ENCODE measurements around the gene PLEKHA3. TPM values are rescaled to one million over a fixed set of nuclear protein-coding genes. Genes with fewer than 3 reads are reported as not detected.

PLEKHA3 gene
- total RNA-seq, 1 experiment from 2014 or later: 25.9 TPM

DNA sequence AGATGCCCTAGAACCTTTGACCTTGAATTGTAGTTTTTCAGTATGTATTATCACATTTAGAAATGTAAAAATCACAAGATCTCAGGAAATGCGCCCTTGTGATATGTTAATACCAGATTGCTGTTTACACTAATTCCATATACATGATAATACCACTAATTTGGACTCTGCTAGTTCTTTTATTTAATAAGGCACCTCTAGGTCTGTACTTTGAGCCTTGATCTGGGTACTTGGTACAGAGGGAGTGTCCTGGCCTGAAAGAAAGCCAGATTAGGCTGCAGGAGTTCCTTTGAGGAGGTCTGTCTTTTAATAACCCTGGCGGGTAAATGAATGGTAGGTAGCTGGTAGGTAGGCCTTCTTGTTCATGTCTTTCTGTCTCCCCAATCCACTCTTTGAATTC lies 26.3 kb downstream of the PLEKHA3 start:
- Mint-ChIP-seq H3K4me1 (peaks cover 19 to 22% of the 10 kb centered on the region in 2 experiments), H3K9me3 (no peaks in the 10 kb centered on the region), H3K36me3 (ENCODE audit: insufficient read depth in 1 of 3, low read depth in 3 of 3) (peaks cover 7 to 23% (median 11%) of the 10 kb centered on the region in 3 experiments; a peak in 6 of 7 replicates), H3K27me3 (ENCODE audit: low read depth) (no peaks in the 10 kb centered on the region), H3K27ac (no peak overlapping the region), H3K4me3 (no peak overlapping the region)
- Histone ChIP-seq H2BK120ac (ENCODE audit: low read depth, low read length, poor library complexity, severe bottlenecking) (no peak overlapping the region), H3K27me3 (ENCODE audit: insufficient read depth, low read length) (no peaks in the 10 kb centered on the region), H3K79me1 (ENCODE audit: insufficient read depth, low read depth, low read length, poor library complexity, severe bottlenecking) (no peaks in the 10 kb centered on the region), H2BK20ac (ENCODE audit: low read depth, low read length, poor library complexity, severe bottlenecking) (no peak overlapping the region), H2AFZ (ENCODE audit: low read length) (no peak overlapping the region), H3K56ac (ENCODE audit: insufficient read length, low read depth, low read length) (no peak overlapping the region), H3K4me2 (ENCODE audit: insufficient read depth, insufficient read length, low read length) (no peak overlapping the region), H2BK12ac (ENCODE audit: insufficient read length, low read depth, low read length) (no peak overlapping the region), H4K91ac (ENCODE audit: insufficient read length, low read depth, low read length) (no peak overlapping the region), H3K9me3 (ENCODE audit: control insufficient read depth, low read depth, low read length) (no peaks in the 10 kb centered on the region), H3K4me1 (ENCODE audit: insufficient read depth, low read length) (no peaks in the 10 kb centered on the region), H3K23ac (ENCODE audit: insufficient read length, low read depth, low read length) (no peak overlapping the region), H3K23me2 (ENCODE audit: insufficient read length, low read depth, low read length, poor library complexity, severe bottlenecking) (no peaks in the 10 kb centered on the region), H4K5ac (ENCODE audit: insufficient read length, low read depth, low read length) (no peak overlapping the region), H3K14ac (ENCODE audit: insufficient read depth, low read length) (no peak overlapping the region), H3T11ph (ENCODE audit: low read length) (no peak overlapping the region), H3K18ac (ENCODE audit: insufficient read length, low read depth, low read length) (no peak overlapping the region), H4K20me1 (ENCODE audit: control insufficient read depth, insufficient read depth, insufficient read length) (no peaks in the 10 kb centered on the region), H4K8ac (replicated peaks; ENCODE audit: insufficient read length, low read depth, low read length) (no peak overlapping the region), H3K4ac (ENCODE audit: low read depth, low read length) (no peak overlapping the region), H2BK5ac (ENCODE audit: insufficient read length, low read length) (no peak overlapping the region), H2AK5ac (ENCODE audit: insufficient read length, low read length) (no peak overlapping the region), H2BK15ac (ENCODE audit: low read depth, low read length) (no peak overlapping the region), H3K79me2 (ENCODE audit: insufficient read depth, low read length) (no peaks in the 10 kb centered on the region), H3K27ac (ENCODE audit: insufficient read length, low read depth, low read length) (no peak overlapping the region), H3K9ac (ENCODE audit: extremely low read depth, insufficient read length, low read length) (no peak overlapping the region)
- no peak for DNase-seq
- WGBS (ENCODE audit: extremely low coverage, insufficient read length, low lambda C conversion rate): no CpG with 5 or more reads among the region's 2 CpGs
- TF ChIP-seq, protein P1, sequence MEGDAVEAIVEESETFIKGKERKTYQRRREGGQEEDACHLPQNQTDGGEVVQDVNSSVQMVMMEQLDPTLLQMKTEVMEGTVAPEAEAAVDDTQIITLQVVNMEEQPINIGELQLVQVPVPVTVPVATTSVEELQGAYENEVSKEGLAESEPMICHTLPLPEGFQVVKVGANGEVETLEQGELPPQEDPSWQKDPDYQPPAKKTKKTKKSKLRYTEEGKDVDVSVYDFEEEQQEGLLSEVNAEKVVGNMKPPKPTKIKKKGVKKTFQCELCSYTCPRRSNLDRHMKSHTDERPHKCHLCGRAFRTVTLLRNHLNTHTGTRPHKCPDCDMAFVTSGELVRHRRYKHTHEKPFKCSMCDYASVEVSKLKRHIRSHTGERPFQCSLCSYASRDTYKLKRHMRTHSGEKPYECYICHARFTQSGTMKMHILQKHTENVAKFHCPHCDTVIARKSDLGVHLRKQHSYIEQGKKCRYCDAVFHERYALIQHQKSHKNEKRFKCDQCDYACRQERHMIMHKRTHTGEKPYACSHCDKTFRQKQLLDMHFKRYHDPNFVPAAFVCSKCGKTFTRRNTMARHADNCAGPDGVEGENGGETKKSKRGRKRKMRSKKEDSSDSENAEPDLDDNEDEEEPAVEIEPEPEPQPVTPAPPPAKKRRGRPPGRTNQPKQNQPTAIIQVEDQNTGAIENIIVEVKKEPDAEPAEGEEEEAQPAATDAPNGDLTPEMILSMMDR (conservative IDR thresholded peaks at IDR 0.05): no peak

All from H9 (cell line).